Measurements from ENCODE around the gene TRPC6.

The TRPC6 gene

DNA sequence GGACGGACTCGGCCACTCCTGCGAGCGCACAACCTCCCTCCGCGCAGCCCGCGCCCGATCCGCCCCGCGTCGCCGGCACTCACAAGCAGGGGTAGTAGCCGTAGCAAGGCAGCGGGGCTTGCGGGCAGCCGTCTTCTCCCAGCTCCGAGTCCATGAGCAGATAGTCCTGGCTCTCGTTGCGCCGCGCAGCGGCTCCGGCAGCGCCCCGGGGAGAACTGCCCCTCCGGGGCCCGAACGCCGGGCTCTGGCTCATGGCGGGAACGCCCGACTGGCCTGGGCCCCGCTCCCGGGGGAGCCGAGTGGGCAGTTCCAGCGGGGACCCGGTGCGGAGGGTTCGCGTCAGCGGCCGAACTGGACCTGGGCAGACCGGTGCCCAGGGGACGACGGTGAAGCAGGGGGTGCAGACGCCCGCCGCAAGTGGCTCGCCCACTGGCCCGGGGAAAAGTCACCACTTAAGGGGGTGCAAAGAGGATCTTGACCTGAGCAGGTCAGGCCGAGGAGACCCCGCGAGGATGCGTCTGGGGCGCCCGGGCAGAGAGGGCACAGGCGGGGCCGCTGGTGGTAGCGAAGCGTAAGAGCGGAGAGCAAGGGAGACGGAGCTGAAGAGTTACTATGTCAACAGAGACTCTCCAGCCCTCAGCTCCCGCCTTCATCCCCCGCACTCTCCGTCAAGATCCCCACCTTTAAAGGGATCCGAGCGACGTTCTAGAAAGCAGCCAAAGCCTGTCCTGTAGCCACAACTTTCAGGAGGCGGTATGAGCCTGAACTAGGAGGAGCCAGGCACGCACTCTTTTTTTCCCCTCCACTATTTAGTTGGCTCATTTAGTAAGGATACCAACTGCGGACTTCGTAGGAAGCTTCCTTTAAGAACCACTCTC is at the start of gene TRPC6:
Gene TRPC6 (minus strand): TSS at position 757 of the 878 bp plus-strand sequence. CDS start 504 bp downstream, at position 253.
- DNase-seq (ENCODE audit: low spot score) = no peak

- DNase-seq (ENCODE audit: low spot score) = no peak
These were observed 36.2 kb upstream of the TRPC6 start for GRCh38 chr11:101620026-101620425.

- DNase-seq (ENCODE audit: low spot score) = peak; percentile 23
These were observed 34.9 kb upstream of the TRPC6 start for GRCh38 chr11:101618709-101619108.

DNA sequence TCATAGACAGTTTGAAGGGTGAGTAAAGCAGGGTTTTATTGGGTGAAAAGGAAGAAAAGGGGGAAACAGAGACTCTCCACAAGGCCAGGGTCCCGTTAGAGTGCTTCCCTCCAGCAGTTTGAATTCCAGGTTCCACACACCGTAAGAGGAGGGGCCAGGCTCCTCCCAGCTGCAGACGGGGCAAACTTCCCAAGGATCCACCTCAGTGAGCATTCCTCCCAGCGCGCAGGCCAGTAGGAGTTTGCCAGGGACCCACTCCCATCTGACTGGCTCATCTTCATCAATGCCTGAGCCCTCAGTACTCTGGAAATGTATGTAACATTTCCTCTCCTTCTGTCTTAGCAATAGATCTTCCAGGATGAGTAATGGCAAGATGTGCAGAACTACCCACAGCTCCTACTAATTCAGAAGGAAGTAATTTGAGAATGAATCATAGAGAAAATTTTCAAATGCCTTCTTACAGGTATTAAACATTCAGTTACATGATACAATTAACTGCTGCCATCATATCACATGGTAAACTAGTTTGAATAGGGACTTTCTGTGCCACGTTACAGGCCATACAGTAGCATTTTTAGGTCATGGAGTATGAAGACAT is 34.0 kb upstream of the TRPC6 start:
- peak; percentile 14 for DNase-seq (ENCODE audit: low spot score)

- no peak for DNase-seq (ENCODE audit: low spot score)
These were observed 28.7 kb upstream of the TRPC6 start for GRCh38 chr11:101612481-101612880.

DNA sequence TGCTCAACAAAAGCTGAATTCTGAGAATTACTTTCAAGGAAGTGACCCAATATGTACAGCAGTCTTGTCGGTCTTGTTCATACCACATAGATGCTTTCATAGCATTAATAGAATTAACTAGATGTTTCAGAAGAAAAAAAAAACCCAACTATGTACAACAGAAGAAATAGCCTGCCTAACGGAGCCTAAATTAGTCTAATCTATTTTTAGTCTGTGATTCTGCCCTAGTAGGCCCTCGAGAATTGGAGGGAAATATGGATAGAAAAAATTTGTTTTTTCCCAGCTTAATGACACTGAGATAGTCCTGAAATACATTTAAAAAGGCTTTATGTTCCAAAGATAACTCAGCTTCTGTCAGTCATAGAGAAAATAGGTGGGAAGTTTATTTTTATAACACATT is 17.1 kb upstream of the TRPC6 start:
- DNase-seq (ENCODE audit: low spot score) = no peak

DNA sequence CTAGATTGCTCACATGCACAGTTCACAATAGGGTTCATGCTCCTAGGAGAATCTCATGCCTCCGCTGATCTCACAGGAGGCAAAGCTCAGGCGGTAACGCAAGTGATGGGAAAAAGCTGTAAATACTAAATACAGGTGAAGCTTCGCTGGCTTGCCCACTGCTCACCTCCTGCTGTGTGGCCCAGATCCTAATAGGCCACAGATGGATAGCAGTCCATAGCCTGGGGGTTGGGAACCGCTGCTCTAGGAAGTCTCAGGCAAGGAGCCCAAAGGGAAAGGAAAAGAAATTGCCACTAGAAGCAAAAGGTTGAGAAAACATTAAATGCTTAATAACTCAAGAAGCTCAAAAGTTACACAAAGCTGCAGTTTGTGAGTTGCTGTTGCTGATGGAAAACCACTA is 3.2 kb upstream of the TRPC6 start:
- no peak for DNase-seq (ENCODE audit: low spot score)

GRCh38 chr11:101584655-101585054 is 848 bp upstream of the TRPC6 start:
- DNase-seq (ENCODE audit: low spot score) = no peak

- no peak for DNase-seq (ENCODE audit: low spot score)
These were observed 315 bp upstream of the TRPC6 start for GRCh38 chr11:101584129-101584515.

GRCh38 chr11:101582989-101583250 is 887 bp downstream of the TRPC6 start:
- no peak for DNase-seq (ENCODE audit: low spot score)

DNA sequence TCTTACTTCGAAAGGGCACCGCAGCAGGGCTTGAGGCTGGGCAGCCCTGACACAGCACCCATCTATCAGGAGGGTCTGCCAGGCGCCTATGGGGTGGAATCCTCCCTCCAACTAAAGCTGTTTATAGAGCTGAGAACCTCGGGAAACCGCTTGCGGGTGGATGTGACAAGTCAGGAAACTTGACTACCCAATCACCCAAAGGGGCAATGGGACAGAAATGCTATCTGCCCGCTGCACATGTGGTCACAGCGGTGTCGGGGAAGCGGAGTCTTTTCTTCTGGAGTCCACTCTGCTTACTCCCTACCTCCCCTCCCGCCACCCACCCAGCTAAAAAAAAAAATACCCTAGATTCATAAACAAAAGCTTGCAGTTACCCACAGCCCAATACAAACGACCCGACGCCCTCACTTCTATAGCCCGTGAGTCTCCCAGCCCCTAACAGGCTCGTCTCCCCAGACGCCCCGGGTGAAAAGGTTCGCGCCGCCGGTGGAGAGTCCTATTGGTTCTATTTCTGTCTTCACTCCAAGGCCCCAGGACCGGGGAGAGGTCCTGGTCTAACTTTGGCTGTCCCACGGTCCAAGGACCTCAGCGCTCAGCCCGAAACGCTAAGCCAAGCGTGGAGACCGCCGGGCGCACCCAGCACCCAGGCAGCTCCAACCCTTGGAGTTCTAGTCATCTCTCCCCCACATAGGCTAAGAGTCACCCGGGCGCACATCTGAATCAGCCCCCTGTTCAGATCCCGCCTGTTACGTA is 1.4 kb downstream of the TRPC6 start:
- DNase-seq (ENCODE audit: low spot score) = no peak

- no peak for DNase-seq (ENCODE audit: low spot score)
These were observed 6.3 kb downstream of the TRPC6 start for GRCh38 chr11:101577461-101577860.

GRCh38 chr11:101576456-101576855 is 7.4 kb downstream of the TRPC6 start:
- no peak for DNase-seq (ENCODE audit: low spot score)

DNA sequence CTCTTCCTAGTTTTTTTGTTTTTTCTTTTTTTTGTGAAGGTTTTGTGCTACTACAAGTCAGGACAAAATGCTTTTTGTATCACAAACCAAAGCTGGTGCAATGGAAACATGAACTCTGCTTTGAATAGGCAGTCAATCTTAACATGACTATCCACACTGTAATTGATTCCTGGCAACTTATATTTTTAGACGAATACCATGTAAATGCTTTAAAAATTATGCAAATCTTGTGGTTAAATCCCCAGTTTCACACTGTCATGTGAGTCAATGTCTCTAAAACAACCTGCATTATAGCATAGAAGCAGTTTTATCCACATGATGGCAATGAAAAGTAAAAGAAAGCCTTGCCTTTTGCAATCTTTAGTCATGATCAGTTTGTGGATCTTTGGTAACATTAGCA is 8.9 kb downstream of the TRPC6 start:
- no peak for DNase-seq (ENCODE audit: low spot score)

DNA sequence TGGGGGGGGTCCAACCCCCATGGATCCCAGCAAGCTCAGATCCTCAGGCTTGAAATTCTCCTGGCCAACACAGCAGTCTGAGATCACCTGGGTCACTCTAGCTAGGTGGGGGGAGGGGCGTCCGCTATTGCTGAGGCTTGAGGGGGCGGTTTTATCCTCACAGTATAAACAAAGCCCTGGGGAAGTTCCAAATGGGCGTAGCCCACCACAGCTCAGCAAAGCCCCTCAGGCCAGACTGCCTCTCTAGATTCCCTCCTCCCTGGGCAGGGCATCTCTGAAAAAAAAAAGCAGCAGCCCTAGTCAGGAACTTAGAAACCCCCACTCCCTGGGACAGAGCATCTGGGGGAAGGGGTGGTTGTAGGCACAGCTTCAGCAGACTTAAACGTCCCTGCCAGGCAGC is 16.7 kb downstream of the TRPC6 start:
- DNase-seq (ENCODE audit: low spot score) = no peak

GRCh38 chr11:101566626-101567025 is 17.2 kb downstream of the TRPC6 start:
- DNase-seq (ENCODE audit: low spot score) = no peak

DNA sequence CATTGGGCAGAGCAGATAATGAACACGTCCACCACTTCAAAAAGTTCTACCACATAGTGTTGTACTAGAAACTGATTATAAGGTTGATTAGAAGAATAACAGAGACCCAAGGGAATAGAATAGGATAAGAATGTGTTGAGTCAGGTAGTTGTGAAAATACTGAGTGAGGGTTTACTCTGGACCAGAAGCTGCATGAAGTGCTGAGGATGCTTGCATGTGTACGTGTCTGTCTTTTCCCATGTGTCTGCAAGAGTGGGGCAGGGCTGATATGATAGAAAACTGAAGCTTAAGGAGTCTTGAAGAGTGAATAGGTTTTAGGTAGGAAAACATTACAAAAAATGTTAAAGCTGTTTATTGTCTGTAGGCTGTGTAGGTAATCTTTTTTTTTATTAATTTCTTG is 20.6 kb downstream of the TRPC6 start:
- DNase-seq (ENCODE audit: low spot score) = no peak

- no peak for DNase-seq (ENCODE audit: low spot score)
These were observed 28.4 kb downstream of the TRPC6 start for GRCh38 chr11:101555366-101555765.

- DNase-seq (ENCODE audit: low spot score) = no peak
These were observed 29.9 kb downstream of the TRPC6 start for GRCh38 chr11:101553891-101554292.

DNA sequence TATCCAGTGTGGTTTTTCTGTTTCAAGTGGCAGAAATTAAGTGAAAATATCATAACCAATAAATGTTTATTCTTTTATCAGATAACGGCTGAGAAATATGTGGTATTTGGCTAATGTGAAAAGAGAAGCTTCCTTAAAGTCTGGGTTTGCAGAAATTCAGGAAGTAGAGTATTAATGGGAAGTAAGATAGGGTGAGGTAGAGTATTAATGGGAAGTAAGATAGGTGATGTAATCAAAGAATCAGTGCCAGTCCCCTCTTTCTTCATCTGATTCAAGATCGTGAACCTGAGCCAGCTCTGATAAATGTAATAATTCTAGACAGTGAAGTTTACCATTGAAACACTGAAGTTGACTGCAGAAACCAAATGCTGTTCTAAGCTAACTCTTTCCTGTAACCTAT is 30.9 kb downstream of the TRPC6 start:
- no peak for DNase-seq (ENCODE audit: low spot score)

DNA sequence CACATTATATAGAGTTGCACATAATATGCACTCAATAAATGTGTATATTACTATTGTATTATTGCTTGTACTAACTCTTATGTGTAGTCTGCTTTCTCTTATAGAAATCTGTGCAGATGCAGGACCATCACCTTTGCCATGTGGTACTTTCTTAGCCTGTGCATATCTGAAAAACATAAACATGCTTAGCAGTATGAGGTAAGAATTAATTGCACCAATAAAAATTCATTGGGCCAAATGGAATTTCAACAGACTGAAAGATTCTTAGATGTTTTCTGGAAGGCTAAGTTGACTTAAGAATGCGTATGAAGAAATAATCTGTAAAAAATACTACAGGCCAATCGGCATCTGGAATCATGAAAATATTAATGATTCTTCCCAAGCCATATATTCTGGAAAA is 55.3 kb downstream of the TRPC6 start:
- DNase-seq (ENCODE audit: low spot score) = no peak

DNA sequence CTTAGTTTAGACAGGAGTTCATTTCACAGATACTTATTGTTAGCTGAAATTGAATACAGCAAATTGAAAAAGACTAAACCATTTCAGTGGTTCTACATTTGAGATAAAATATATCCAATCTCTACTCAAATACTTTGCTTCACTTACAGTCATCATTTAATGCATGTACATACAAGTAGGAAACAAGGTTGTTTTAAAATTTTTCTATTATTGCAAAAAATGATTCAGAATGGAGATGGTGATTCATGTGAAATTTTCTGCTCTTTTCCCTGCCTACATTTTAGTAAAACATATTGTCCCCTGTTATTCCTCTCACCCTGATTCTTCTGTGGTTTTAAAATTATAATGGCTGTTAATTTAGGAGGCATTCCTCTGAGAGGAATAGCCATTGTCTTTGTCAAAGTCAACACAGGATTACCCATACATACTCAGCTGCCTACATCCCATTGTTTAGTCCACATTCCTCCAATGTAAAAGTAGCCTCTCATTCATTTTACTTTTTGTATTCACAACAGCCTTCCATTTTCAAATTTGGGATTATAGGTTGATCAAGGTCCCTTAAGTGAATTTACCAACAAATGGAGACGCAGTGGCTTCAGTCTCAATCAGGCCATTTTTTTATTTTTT is 60.1 kb downstream of the TRPC6 start:
- DNase-seq (ENCODE audit: low spot score) = no peak

DNA sequence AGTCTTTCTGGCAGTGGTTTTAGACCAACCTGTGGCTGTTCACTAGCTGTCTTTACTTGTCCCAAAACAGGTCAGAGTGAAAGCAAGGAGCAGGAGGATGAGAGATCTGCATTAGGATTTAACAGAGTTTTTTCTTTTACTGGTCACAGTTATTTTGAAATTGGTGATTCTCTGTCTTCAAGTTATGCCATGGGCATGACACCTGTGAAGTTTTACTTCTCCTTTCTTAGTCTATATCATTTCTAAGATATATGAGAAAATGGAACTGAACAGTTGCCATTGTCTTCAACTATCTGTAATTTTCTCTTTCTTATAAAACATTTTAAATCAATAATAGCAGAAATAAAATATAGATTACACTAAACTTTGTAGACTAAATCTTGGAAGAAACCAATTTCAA is 60.6 kb downstream of the TRPC6 start:
- DNase-seq (ENCODE audit: low spot score) = no peak

Measured in putamen (tissue), 1 donor.